Cardiac muscle cell (in vitro differentiated cells and primary cell): Measurements from ENCODE around the gene ROBO4. TPM values are rescaled to one million over a fixed set of nuclear protein-coding genes. Genes with fewer than 3 reads are reported as not detected.

Experiments
- DNase-seq, 2 donors: peaks; one replicate each; pipeline versions ENCODE4 v3.0.0 to v3.0.0-alpha.2; 2010 to 2017; ENCODE audit warnings: low read depth in 1 of 2, low spot score in 1 of 2
- H3K27ac ChIP-seq: fragments of 200-600 bp; sonication (generic); 2 replicates; pipeline ENCODE4 v1.5.1; 2016
- H3K27me3 ChIP-seq: fragments of 200-600 bp; sonication (generic); 2 replicates; pipeline ENCODE4 v1.6.0; 2016; ENCODE audit warnings: control low read depth
- H3K36me3 ChIP-seq: fragments of 200-600 bp; sonication (generic); 2 replicates; pipeline ENCODE4 v1.5.1; 2016; ENCODE audit warnings: control low read depth
- H3K4me1 ChIP-seq: fragments of 200-600 bp; sonication (generic); 2 replicates; pipeline ENCODE4 v1.8.1; 2017; ENCODE audit warnings: low read depth, mild to moderate bottlenecking, mixed run types
- H3K4me3 ChIP-seq: fragments of 200-600 bp; sonication (generic); 2 replicates; pipeline ENCODE4 v1.5.1; 2016; ENCODE audit warnings: mild to moderate bottlenecking
- H3K9me3 ChIP-seq: fragments of 200-600 bp; sonication (generic); 2 replicates; pipeline ENCODE4 v1.5.1; 2017; ENCODE audit warnings: low read depth, mild to moderate bottlenecking, control low read depth
- polyA plus RNA-seq: library from polyadenylated mRNA; unstranded; fragments of >200 nt; fragmentation: Nextera tagmentation; extraction: Ambion mirVana; gene quantifications from 2 replicates; pipeline ENCODE4 v1.2.1, GENCODE V29; 2016
- total RNA-seq: library from RNA; depleted of rRNA; stranded (reverse); fragments of >200 nt; gene quantifications from 2 replicates; pipeline ENCODE4 v1.2.3, GENCODE V29; 2016
- TF ChIP-seq, protein P1 (sequence below): IDR thresholded peaks from 2 replicates; pipeline ENCODE4 v1.5.1; 2012; ENCODE audit warnings: low read depth, mild to moderate bottlenecking, low read length

Gene ROBO4
- total and polyA plus RNA-seq, 2 experiments from 2014 or later = 0.21 to 2.4 TPM

DNA sequence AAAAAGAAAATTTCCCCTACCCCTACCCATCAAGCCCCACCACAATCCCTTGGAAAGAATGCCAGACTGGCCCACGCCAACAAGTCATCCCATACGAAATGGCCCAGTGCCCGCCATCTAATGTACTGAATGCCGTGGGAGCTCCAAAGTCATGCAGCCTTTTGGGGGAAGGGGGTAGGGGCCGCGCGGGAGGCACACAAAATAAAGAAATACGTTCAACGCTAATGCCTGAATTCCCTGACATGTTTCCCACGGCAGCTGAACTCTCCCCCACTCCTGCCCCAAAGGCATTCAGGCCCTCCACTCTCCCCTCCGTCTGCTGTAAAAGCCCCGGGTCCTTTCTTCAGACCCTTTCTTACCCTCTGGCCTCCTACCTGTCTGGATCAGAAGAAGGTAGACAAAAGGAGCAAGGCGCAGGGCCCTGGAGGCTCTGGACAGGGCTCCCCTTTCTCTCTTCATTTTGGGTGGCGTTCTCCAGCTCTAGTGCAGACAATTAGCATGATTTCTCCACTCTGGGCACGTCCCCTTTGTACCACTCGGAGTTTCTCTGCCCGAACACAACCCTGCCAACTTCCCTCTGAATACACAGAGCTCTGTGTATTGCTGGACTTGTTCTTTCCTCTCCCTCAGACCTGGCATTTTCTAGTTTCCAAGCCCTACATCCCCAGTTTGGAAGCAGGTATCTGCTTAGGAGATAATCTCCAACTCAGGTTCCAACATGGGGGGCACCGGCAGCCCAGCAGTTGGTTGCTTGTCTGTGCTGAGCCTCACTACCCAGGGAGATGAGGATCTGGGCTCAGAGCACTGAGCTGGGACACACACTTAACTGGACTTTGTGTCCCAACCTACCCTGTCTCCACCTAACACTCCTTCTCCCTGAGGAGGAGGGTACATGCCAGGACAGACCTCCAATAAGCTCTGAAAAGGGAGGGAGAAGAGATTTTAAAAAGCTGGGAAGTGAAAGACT is 38.2 kb upstream of the ROBO4 start, which contains the start of gene HEPACAM:
Gene HEPACAM, minus strand, starts transcription at position 500 of the 967 bp plus-strand sequence. Its CDS starts 41 bp downstream, at position 459.
- H3K36me3 ChIP-seq = no peaks in the 10 kb centered on the region
- H3K9me3 ChIP-seq = no peaks in the 10 kb centered on the region
- H3K27ac ChIP-seq = no peak within 1 kb of the TSS
- TF ChIP-seq, protein P1, sequence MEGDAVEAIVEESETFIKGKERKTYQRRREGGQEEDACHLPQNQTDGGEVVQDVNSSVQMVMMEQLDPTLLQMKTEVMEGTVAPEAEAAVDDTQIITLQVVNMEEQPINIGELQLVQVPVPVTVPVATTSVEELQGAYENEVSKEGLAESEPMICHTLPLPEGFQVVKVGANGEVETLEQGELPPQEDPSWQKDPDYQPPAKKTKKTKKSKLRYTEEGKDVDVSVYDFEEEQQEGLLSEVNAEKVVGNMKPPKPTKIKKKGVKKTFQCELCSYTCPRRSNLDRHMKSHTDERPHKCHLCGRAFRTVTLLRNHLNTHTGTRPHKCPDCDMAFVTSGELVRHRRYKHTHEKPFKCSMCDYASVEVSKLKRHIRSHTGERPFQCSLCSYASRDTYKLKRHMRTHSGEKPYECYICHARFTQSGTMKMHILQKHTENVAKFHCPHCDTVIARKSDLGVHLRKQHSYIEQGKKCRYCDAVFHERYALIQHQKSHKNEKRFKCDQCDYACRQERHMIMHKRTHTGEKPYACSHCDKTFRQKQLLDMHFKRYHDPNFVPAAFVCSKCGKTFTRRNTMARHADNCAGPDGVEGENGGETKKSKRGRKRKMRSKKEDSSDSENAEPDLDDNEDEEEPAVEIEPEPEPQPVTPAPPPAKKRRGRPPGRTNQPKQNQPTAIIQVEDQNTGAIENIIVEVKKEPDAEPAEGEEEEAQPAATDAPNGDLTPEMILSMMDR = no peak
- no peak within 1 kb of the TSS for H3K4me3 ChIP-seq
- DNase-seq = no peak
- peaks cover 10% of the 10 kb centered on the region for H3K27me3 ChIP-seq
- no peaks in the 10 kb centered on the region for H3K4me1 ChIP-seq

- peaks cover 17% of the 10 kb centered on the region for H3K27me3 ChIP-seq
- H3K4me3 ChIP-seq = no peak overlapping the region
- H3K9me3 ChIP-seq = no peaks in the 10 kb centered on the region
- no peak overlapping the region for H3K27ac ChIP-seq
- no peaks in the 10 kb centered on the region for H3K36me3 ChIP-seq
- DNase-seq = peak in 1 of 2 donors; percentile 54
- no peaks in the 10 kb centered on the region for H3K4me1 ChIP-seq
- TF ChIP-seq, protein P1 = peak; percentile 14
Measured at GRCh38 chr11:124934862-124935547, 37.3 kb upstream of the ROBO4 start.

- Histone ChIP-seq H3K4me1 (no peaks in the 10 kb centered on the region), H3K36me3 (no peaks in the 10 kb centered on the region), H3K4me3 (no peak overlapping the region), H3K27ac (no peak overlapping the region), H3K9me3 (no peaks in the 10 kb centered on the region), H3K27me3 (peaks cover 22% of the 10 kb centered on the region)
- TF ChIP-seq, protein P1 = no peak
- no peak for DNase-seq
Measured at GRCh38 chr11:124930799-124931198, 33.1 kb upstream of the ROBO4 start.

GRCh38 chr11:124928942-124929665 is 31.4 kb upstream of the ROBO4 start:
- Histone ChIP-seq H3K27me3 (peaks cover 22% of the 10 kb centered on the region), H3K27ac (no peak overlapping the region), H3K9me3 (no peaks in the 10 kb centered on the region), H3K4me1 (no peaks in the 10 kb centered on the region), H3K4me3 (no peak overlapping the region), H3K36me3 (no peaks in the 10 kb centered on the region)
- TF ChIP-seq, protein P1 = no peak
- no peak for DNase-seq

GRCh38 chr11:124923296-124923695 is 25.6 kb upstream of the ROBO4 start:
- peaks cover 12% of the 10 kb centered on the region for H3K27me3 ChIP-seq
- H3K4me1 ChIP-seq = no peaks in the 10 kb centered on the region
- TF ChIP-seq, protein P1 = no peak
- no peaks in the 10 kb centered on the region for H3K9me3 ChIP-seq
- DNase-seq = no peak
- no peak overlapping the region for H3K27ac ChIP-seq
- H3K36me3 ChIP-seq = no peaks in the 10 kb centered on the region
- no peak overlapping the region for H3K4me3 ChIP-seq
